WI38 (cell line): ENCODE data around the gene CTSZ.
"Not testable (repeated sequence)": the region's sequence is repeated elsewhere in the genome, so short reads cannot be mapped to it uniquely, and the experiment has no call there.

Experiments
- H3K4me3 ChIP-seq: 2 replicates; pipeline ENCODE4 v1.5.1; 2011; ENCODE audit warnings: low read depth, mild to moderate bottlenecking, control low read depth, low read length
- TF ChIP-seq, protein P1 (sequence below): IDR thresholded peaks from 2 replicates; pipeline ENCODE4 v1.5.1; 2012; ENCODE audit warnings: low read depth, mild to moderate bottlenecking, control low read depth, low read length

CTSZ gene

DNA sequence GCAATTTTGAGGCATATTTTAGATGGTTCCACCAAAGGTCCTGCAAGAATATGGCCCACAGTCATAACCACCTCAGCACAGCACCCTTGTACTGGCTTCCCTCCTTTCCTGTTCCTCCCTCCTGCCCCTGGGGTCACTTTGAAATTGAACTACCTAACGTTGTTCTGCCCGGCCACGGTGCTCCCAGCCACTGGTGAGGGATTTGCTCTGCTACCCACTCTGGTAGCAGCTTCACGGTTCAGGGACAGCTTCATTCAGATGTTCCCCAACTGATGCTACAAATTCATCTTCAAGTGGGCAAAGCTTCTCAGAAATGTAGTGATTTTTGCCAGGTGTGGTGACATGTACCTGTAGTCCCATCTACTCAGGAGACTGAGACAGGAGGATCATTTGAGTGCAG is 33.9 kb downstream of the CTSZ start:
- no peak overlapping the region for H3K4me3 ChIP-seq
- TF ChIP-seq, protein P1, sequence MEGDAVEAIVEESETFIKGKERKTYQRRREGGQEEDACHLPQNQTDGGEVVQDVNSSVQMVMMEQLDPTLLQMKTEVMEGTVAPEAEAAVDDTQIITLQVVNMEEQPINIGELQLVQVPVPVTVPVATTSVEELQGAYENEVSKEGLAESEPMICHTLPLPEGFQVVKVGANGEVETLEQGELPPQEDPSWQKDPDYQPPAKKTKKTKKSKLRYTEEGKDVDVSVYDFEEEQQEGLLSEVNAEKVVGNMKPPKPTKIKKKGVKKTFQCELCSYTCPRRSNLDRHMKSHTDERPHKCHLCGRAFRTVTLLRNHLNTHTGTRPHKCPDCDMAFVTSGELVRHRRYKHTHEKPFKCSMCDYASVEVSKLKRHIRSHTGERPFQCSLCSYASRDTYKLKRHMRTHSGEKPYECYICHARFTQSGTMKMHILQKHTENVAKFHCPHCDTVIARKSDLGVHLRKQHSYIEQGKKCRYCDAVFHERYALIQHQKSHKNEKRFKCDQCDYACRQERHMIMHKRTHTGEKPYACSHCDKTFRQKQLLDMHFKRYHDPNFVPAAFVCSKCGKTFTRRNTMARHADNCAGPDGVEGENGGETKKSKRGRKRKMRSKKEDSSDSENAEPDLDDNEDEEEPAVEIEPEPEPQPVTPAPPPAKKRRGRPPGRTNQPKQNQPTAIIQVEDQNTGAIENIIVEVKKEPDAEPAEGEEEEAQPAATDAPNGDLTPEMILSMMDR = no peak

DNA sequence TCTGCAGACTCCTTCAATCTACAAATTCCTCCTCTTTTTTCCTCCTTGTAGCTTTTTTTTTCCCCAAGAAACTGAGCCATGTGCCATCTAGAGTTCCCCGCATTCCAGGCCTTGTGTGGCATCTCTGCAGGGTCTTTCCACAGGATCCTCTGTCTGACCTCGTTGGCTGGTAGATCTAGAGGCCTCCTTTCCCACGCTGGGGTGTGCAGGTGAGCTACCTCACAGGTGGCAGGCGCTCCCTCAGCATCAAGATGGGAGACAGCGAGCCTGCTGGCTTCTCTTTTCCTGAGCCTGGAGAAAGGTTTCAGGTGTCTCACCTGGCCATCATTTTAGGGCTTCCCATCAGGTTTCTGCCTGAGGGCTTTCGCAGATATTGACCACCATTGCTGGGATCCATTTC is 35.6 kb downstream of the CTSZ start:
- TF ChIP-seq, protein P1 = no peak

DNA sequence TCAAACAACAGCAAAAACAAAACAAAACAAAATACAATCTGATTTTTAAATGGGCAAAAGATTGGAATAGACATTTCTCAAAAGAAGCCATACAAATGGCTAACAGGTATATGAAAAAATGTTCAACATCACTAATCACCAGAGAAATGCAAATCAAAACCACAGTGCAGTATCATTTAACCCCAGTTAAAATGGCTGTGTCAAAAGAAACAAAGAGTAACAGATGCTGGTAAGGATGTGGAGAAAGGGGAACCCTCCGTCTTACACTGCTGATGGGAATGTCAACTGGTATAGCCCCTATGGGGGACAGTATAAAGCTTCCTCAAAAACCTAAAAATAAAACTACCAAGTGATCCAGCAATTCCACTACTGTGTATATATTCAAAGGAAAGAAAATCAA is 36.9 kb downstream of the CTSZ start:
- H3K4me3 ChIP-seq = no peak overlapping the region
- TF ChIP-seq, protein P1 = no peak

More for the DNA sequence above, 35.6 kb downstream of the CTSZ start:
- H3K4me3 ChIP-seq = no peak overlapping the region

DNA sequence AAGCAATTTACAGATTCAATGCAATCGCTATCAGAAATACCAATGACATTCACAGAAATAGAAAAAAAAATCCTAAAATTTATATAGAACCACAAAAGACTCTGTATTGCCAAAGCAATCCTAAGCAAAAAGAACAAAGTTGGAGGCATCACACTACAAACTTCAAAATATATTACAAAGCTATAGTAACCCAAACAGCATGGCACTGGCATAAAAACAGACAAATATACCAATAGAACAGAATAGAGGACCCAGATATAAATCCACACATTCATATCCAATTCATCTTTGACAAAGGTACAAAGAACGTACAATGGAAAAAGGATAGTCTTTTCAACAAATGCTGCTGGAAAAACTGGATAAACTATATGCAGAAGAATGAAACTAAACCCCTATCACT is 37.6 kb downstream of the CTSZ start:
- no peak overlapping the region for H3K4me3 ChIP-seq
- TF ChIP-seq, protein P1 = no peak

DNA sequence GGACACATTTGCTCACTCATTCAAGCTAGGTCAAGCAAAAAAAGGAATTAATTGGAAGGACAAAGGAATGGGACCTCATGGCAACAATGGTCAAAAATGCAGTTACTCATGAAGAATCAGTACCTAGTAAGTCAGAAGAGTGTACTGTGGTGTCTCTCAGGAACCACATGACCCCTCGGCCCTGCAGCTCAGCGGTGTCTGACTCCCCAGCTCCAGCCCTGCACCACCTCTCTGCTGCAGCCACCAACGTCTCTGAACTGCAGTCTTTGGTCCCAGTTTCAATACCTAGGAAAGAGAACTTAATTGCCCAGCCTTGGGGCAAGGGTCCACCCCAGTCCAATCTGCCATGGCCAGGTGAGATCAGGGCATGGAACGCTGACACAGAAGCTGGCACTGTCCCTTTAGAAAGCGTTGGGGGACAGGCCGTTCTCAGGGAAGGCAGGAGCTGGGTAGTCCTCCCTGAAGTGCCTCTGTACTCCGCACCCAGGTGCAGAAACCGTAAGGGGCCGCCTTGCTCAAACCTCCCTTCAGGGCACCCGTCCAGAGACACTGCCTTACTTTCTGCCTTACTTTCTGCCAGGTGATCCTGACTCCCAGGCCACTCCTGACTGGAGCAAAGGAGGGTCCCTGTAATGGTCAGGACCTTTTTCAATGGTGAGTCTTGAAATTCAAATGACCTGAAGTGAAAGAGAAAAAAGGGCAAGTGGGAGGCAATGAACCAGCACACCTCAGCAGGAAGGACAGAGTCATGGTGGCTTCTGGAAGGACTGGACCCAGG is 39.2 kb downstream of the CTSZ start:
- TF ChIP-seq, protein P1 = no peak
- H3K4me3 ChIP-seq = no peak overlapping the region

DNA sequence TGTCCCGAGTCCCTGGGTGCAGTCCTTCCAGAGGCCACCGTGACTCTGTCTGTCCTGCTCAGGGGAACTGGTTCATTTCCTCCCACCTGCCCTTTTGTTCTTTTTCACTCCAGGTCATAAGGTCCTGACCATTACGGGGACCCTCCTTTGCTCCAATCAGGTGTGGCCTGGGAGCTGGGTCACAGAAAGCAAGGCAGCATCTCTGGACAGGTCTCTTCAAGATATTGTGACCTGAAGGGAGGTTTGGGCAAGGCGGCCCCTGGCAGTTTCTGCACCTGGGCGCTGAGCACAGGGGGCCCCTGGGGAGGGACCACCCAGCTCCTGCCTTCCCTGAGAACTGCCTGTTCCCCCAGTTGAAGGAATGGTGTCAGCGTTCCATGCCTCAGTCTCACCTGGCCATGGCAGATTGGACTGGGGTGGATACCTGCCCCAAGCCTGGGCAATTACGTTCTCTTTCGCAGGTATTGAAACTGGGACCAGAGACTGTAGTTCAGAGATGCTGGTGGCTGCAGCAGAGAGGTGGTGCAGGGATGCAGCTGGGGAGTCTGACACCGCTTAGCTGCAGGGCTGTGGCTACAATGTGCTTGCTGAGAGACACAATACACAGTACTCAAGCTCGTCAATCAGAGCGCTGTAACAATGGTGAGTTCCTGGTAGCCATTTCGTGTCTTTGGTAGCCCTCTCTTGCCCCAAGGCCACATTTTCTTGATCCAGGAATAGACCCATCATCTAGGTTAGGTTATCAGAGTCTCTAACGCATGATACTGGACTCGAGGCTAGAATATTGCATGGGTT is 41.6 kb downstream of the CTSZ start:
- H3K4me3 ChIP-seq = no peak overlapping the region
- TF ChIP-seq, protein P1 = no peak

DNA sequence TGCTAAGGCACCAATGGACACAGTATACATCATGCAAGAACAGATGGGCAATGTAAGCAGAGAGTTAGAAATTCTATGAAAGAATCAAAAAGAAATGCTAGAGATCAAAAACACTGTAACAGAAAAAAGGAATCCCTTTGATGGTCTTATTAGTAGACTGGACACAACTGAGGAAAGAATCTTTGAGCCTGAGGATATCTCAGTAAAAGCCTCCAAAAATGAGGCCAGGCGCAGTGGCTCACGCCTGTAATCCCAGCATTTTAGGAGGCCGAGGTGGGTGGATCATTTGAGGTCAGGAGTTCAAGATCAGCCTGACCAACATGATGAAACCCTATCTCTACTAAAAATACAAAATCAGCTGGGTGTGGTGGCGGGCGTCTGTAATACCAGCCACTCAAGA is 43.1 kb downstream of the CTSZ start:
- H3K4me3 ChIP-seq = not testable (repeated sequence)
